PFSK-1 (cell line): ENCODE measurements around the gene CENPU.

Experiments used
- FOXP2 ChIP-seq: optimal IDR thresholded peaks from 2 replicates; pipeline ENCODE3; 2011; ENCODE audit warnings: borderline replicate concordance, control low read depth, inconsistent platforms; ENCODE audit not compliant: insufficient read depth; ENCODE audit errors: extremely low read length, extremely low read depth
- POLR2AphosphoS5 ChIP-seq: IDR thresholded peaks from 2 replicates; pipeline ENCODE4 v1.6.1; 2012; ENCODE audit warnings: low read depth, mild to moderate bottlenecking, control low read depth, low read length, moderate library complexity
- SIN3A ChIP-seq: IDR thresholded peaks from 2 replicates; pipeline ENCODE4 v1.6.1; 2012; ENCODE audit warnings: mild to moderate bottlenecking, low read length, moderate library complexity, borderline replicate concordance; ENCODE audit not compliant: insufficient read depth
- TAF1 ChIP-seq: IDR thresholded peaks from 2 replicates; pipeline ENCODE4 v1.6.1; 2012; ENCODE audit warnings: low read length, control low read depth, borderline replicate concordance; ENCODE audit not compliant: insufficient read depth
- TF ChIP-seq, protein P1 (sequence below), 2 experiments: IDR thresholded peaks; 2 replicates each; pipeline versions ENCODE4 v1.6.1 to v1.8.0; 2011 to 2012; ENCODE audit warnings: low read depth in 2 of 2, low read length in 2 of 2, control low read depth in 1 of 2, inconsistent platforms in 1 of 2, mild to moderate bottlenecking in 1 of 2, moderate library complexity in 1 of 2; ENCODE audit not compliant: insufficient read depth in 1 of 2

The CENPU gene

DNA sequence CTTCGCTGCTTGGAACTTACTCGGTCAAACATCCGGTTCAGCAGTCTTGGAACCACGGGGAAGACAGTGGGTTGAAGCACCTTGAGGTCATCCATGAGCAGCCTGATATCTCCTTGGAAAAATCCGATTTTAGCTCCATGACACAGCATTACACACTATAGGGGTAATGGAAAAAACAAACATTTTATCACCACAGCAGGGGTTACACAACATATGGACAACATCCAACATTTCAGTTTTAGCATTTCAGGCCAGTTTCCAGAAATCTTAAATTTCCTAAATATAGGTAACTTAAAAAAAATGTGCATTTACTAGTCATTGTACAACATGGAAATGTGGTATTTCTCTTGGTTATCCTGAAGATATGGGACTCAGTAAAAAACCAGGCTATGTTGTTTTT lies 34.4 kb upstream of the CENPU start:
- TF ChIP-seq SIN3A (no peak), TAF1 (no peak), POLR2AphosphoS5 (no peak), FOXP2 (no peak)
- TF ChIP-seq, protein P1, sequence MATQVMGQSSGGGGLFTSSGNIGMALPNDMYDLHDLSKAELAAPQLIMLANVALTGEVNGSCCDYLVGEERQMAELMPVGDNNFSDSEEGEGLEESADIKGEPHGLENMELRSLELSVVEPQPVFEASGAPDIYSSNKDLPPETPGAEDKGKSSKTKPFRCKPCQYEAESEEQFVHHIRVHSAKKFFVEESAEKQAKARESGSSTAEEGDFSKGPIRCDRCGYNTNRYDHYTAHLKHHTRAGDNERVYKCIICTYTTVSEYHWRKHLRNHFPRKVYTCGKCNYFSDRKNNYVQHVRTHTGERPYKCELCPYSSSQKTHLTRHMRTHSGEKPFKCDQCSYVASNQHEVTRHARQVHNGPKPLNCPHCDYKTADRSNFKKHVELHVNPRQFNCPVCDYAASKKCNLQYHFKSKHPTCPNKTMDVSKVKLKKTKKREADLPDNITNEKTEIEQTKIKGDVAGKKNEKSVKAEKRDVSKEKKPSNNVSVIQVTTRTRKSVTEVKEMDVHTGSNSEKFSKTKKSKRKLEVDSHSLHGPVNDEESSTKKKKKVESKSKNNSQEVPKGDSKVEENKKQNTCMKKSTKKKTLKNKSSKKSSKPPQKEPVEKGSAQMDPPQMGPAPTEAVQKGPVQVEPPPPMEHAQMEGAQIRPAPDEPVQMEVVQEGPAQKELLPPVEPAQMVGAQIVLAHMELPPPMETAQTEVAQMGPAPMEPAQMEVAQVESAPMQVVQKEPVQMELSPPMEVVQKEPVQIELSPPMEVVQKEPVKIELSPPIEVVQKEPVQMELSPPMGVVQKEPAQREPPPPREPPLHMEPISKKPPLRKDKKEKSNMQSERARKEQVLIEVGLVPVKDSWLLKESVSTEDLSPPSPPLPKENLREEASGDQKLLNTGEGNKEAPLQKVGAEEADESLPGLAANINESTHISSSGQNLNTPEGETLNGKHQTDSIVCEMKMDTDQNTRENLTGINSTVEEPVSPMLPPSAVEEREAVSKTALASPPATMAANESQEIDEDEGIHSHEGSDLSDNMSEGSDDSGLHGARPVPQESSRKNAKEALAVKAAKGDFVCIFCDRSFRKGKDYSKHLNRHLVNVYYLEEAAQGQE (IDR thresholded peaks at IDR 0.05; ENCODE audit: insufficient read depth in 1 of 2, low read depth in 2 of 2, low read length in 2 of 2): no peak

DNA sequence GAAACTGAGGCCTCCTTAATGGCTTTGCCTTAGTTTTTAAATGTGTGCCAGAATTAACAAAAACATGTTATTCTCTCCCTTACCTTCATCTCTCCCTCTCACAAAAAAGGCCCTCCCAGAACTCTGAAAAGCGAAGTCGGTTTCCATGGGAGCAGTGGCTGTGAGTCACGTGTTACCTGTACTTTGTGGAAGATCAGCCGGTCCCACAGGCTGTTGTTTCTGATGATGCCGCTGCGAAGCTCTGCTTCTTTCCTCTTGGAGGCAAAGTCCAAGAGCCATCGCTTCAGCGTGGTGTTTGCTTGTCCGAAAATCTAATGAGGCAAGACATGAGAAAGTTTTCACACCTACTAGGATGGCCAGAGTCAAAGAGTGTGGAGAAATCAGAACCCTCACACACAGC lies 32.5 kb upstream of the CENPU start:
- TF ChIP-seq POLR2AphosphoS5 (no peak), FOXP2 (no peak)

DNA sequence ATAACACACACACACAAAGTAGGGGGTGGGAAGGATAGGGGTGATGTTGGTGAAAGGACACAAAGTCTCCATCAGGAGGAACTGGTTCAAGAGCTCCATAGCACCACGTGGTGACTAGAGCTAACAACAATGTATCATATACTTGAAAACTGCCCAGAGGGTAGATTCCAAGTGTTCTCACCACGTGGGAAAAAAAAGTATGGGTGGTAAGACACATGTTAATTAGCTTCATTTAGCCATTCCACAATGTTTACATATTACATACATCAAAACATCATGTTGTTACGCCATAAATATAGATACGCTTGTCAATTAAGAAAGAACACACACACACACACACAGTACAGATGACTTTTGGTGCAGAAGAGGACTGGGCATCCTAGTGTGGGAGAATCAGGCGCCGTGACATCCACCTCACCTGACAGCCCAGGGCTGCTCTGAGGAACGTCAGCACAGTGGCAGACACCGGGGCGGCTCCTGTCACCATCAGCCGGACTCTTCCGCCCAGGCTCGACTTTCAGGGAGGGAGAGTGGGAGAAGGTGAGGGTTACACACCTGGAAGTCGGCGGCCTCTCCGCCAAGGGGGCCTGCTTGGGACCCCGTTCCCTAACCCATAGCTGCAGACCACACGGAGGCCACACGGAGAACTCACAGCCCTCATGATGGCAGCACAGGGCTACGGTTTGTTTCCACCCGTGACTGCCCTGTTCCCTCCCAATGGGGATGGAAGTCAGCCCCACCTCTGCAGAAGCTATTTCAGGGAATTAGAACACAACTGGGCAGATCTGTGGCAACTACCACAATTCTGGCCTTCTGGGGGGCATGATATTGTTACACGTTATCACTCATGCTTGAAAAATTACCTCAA lies 31.8 kb upstream of the CENPU start:
- TF ChIP-seq SIN3A (no peak), POLR2AphosphoS5 (no peak)

DNA sequence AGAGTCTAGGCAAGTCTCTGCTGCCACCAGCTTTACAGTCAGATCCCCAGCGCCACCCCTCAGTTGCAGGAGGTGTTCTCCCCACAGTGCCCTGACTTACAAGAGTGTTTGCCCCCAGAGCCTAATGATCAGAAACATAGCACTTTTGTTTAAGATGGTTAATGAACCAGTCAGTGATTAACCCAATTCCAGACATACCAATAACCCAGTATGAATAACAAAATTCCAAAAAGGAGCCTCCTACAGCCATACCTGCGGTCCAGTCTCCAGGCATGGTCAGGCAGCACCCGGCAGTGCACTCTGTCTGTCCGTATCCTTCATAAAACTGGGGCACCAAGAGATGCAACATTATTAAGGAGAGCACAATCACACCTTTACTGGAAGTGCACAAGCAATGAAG lies 30.7 kb upstream of the CENPU start:
- TF ChIP-seq TAF1: no peak
- TF ChIP-seq, protein P1 (IDR thresholded peaks at IDR 0.05; ENCODE audit: insufficient read depth in 1 of 2, low read depth in 2 of 2, low read length in 2 of 2): no peak
- no peak for TF ChIP-seq SIN3A
- no peak for TF ChIP-seq FOXP2
- no peak for TF ChIP-seq POLR2AphosphoS5

DNA sequence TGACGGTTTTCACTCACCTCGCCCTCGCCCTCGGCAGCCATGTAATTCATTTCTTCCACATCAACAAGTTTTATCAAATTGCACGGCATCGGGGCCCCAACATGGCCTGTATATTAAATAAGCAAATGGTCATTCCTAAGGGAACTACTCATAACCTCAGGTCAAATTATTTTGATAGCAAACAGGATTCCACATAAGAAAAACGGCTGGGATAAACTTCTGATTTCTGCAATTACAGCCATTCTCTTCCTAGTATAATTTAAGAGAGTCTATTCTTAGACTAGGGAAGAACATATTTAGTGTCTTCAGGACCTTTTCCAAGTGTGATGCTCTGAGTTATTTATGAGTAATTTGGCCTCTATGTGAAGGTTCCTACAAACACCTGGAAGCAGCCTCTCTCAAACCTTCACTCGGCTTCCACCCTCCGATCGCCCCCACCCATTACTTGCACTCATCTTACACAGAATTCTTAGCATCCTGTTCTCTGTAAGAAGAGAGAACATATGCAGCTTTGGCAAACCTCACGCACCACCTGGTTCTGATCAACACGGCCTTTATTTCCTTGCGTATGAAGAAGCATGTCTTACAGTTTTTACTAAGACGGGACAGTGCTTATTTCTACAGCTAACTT lies 29.4 kb upstream of the CENPU start:
- TF ChIP-seq POLR2AphosphoS5 (no peak), TAF1 (no peak), FOXP2 (no peak), SIN3A (no peak)
- TF ChIP-seq, protein P1 (IDR thresholded peaks at IDR 0.05; ENCODE audit: insufficient read depth in 1 of 2, low read depth in 2 of 2, low read length in 2 of 2): no peak

DNA sequence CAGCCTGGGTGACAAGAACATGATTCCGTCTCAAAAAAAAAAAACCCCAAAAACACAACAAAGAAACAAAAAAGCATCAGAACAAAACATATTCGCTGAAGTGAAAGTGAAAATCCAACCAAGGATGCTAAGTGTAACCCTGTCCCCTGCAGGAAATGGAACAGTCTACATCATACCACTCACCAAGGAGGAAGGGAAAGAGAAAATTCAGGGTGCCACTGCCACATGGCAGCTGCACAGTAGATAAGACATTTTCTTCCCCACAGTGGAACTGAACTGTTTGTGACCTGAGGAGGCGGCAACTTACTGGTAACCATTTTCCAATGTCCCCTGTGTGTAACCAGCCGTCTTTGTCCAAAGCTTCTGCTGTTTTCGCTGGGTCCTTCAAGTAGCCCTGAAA lies 28.2 kb upstream of the CENPU start:
- no peak for TF ChIP-seq TAF1
